GM20431 (cell line): Measurements from ENCODE around the gene OSBPL5.

Experiments used
- in situ Hi-C: fragments of 300-500 bp; cut with MseI, MboI; formaldehyde crosslinking; loops from one replicate; pipeline ENCODE4 v1.15.0; 2020; ENCODE audit warnings: low sequenced_read_pairs; ENCODE audit not compliant: unreplicated experiment

The OSBPL5 gene

GRCh38 chr11:3091846-3092602 is 73.1 kb downstream of the OSBPL5 start:
- in situ Hi-C loops: loop anchor here (25.0 kb wide), 1 partner anchor 555 kb away; no protein-coding TSS in a partner anchor

- in situ Hi-C loops: loop anchor here (25.0 kb wide), 1 partner anchor 554 kb away; no protein-coding TSS in a partner anchor
Observed at GRCh38 chr11:3091081-3091845, 73.8 kb downstream of the OSBPL5 start.

GRCh38 chr11:3090096-3090901 is 74.8 kb downstream of the OSBPL5 start:
- in situ Hi-C loops: loop anchor here (25.0 kb wide), 1 partner anchor 553 kb away; no protein-coding TSS in a partner anchor

GRCh38 chr11:3089236-3090061 is 75.7 kb downstream of the OSBPL5 start:
- in situ Hi-C loops: loop anchor here (25.0 kb wide), 1 partner anchor 552 kb away; no protein-coding TSS in a partner anchor

GRCh38 chr11:3088806-3089205 is 76.3 kb downstream of the OSBPL5 start:
- in situ Hi-C loops: loop anchor here (25.0 kb wide), 1 partner anchor 552 kb away; no protein-coding TSS in a partner anchor

GRCh38 chr11:3087821-3088800 is 77.0 kb downstream of the OSBPL5 start:
- in situ Hi-C loops: loop anchor here (25.0 kb wide), 1 partner anchor 551 kb away; no protein-coding TSS in a partner anchor

GRCh38 chr11:3087373-3087772 is 77.7 kb downstream of the OSBPL5 start:
- in situ Hi-C loops: loop anchor here (25.0 kb wide), 1 partner anchor 550 kb away; no protein-coding TSS in a partner anchor

GRCh38 chr11:3086671-3087150 is 78.4 kb downstream of the OSBPL5 start:
- in situ Hi-C loops: loop anchor here (25.0 kb wide), 1 partner anchor 549 kb away; no protein-coding TSS in a partner anchor

GRCh38 chr11:3086114-3086513 is 79.0 kb downstream of the OSBPL5 start:
- in situ Hi-C loops: loop anchor here (25.0 kb wide), 1 partner anchor 549 kb away; no protein-coding TSS in a partner anchor

GRCh38 chr11:3085052-3085451 is 80.1 kb downstream of the OSBPL5 start:
- in situ Hi-C loops: loop anchor here (25.0 kb wide), 1 partner anchor 548 kb away; no protein-coding TSS in a partner anchor

- in situ Hi-C loops: loop anchor here (25.0 kb wide), 1 partner anchor 546 kb away; no protein-coding TSS in a partner anchor
Observed at GRCh38 chr11:3083321-3083720, 81.8 kb downstream of the OSBPL5 start.

- in situ Hi-C loops: loop anchor here (25.0 kb wide), 1 partner anchor 544 kb away; no protein-coding TSS in a partner anchor
Observed at GRCh38 chr11:3081386-3081751, 83.7 kb downstream of the OSBPL5 start.

GRCh38 chr11:3080733-3081385 is 84.3 kb downstream of the OSBPL5 start:
- in situ Hi-C loops: loop anchor here (25.0 kb wide), 1 partner anchor 544 kb away; no protein-coding TSS in a partner anchor

GRCh38 chr11:3080104-3080503 is 85.0 kb downstream of the OSBPL5 start:
- in situ Hi-C loops: loop anchor here (25.0 kb wide), 1 partner anchor 543 kb away; no protein-coding TSS in a partner anchor

GRCh38 chr11:3077846-3078440 is 87.2 kb downstream of the OSBPL5 start:
- in situ Hi-C loops: loop anchor here (25.0 kb wide), 1 partner anchor 541 kb away; no protein-coding TSS in a partner anchor

- in situ Hi-C loops: loop anchor here (25.0 kb wide), 1 partner anchor 540 kb away; no protein-coding TSS in a partner anchor
Observed at GRCh38 chr11:3077189-3077836, 87.8 kb downstream of the OSBPL5 start.
